ENCODE results near the gene TMBIM4.
"Not testable (repeated sequence)": the region's sequence is repeated elsewhere in the genome, so short reads cannot be mapped to it uniquely, and the experiment has no call there.

The TMBIM4 gene

DNA sequence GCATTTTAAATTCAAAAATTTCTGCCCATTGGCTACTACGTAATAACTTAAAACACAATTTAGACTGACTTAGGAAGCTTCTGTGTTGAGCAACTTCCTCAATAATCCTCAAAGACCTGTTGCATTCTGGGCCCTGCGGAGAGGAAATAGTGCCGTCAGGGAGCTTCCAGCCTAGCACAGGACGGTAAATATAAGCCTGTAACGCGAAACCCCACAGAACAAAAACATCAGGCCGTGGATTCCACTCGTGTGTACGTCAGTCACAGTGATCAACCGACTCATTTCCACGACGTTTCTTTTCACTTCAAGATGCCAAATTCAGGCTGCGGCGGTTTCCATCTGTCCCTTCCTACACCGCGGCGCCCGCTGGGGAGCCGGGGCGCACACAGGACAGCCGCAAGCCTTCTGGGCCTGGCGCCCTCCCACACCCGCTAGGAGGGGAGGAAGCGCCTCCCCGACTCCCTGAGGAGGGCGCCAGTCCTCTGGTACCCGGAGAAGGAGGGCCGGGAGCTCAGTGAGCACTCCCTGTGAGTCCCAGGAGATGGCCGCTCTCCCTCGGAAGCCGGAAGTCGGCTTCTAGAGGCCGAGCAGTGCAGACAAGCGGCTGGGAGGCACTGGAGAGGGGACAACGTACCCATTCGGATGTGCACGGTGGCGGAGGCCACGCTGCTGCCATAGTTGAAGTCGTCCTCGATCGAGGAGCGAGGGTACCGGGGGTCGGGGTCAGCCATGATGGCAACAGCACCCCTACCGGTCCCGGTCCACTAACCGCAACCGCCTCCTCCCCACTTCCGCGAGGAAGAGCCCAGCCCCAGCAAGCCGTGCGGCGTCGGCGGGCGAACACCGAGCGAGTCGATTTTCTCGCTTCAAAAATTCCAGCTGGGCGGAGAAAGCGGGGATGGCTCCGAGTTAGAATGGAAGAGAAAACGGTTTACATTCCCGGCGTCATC, at the start of gene TMBIM4:
Gene TMBIM4 (minus strand): TSS at position 776 of the 950 bp plus-strand sequence. CDS start 45 bp downstream, at position 731.
- peak; percentile 94 for DNase-seq (ENCODE audit: low spot score)

GRCh38 chr12:66217342-66217917, 47.6 kb upstream of the TMBIM4 start:
- no peak for DNase-seq (ENCODE audit: low spot score)

DNA sequence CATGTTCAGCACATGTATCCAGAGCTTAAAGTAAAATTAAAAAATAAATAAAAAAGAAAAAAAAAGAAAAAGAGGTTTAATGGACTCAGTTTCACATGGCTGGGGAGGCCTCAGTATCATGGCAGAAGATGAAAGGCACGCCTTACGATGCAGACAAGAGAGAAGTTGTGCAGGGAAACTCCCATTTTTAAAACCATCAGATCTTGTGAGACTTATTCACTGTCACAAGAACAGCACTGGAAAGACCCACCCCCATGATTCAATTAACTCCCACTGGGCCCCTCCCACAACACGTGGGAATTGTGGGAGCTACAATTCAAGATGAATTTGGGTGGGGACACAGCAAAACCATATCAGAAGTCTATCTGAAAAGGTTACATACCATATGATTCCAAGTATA, 43.2 kb upstream of the TMBIM4 start:
- not testable (repeated sequence) for DNase-seq (ENCODE audit: low spot score)

DNA sequence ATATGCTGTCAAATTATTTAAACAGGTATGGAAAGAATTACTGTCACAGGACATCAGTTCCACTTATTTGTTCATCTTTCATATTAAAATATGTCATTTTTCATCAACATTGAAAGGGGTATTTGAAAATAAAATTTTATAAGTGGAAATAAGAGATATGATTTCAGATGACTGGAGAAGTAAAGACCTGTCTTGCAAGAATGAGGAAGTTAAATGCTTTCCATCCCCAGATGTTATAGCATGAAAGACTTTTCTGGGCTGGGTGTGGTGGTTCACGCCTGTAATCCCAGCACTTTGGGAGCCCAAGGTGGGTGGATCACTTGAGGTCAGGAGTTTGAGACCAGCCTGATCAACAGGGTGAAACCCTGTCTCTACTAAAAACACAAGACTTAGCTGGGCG, 41.8 kb upstream of the TMBIM4 start:
- not testable (repeated sequence) for DNase-seq (ENCODE audit: low spot score)

DNA sequence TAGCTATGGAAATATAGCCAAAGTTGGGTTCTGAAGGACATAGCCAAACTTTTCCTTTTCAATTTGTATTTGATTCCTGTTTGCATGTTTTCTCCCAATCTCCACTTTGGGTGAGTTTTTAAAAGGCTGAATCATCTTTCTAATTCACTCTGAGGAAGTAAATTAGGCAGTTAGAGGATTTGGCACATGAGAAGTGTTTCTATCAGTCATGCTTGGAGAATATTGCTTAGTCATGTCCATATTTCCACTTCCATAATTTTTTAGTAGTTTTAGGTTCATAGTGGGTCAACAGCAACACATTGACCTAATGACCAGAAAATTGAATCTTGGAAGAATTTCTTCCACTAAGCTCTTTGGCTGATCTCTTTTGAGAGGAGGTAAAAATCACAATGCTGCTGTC, 41.0 kb upstream of the TMBIM4 start:
- DNase-seq (ENCODE audit: low spot score): peak; percentile 38

- DNase-seq (ENCODE audit: low spot score): no peak
Observed at GRCh38 chr12:66206141-66206540, 36.3 kb upstream of the TMBIM4 start.

DNA sequence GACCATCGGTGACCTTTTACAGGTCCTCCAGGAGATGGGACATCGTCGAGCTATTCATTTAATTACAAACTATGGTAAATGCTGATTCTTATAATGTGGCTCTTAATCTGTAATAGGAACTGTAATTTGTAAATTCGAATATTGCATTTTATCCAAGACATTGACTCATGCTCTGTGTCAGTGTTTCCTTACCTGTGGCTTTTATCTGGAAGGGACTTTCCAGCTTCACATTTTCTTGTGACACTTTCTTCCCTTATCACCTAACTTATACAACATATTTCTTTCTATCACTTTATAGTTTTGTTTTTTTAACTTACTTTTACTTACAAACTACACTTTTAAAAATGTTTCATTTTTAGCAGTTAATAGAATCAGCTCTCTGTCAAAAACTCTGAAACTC, 34.0 kb upstream of the TMBIM4 start:
- DNase-seq (ENCODE audit: low spot score): no peak

DNA sequence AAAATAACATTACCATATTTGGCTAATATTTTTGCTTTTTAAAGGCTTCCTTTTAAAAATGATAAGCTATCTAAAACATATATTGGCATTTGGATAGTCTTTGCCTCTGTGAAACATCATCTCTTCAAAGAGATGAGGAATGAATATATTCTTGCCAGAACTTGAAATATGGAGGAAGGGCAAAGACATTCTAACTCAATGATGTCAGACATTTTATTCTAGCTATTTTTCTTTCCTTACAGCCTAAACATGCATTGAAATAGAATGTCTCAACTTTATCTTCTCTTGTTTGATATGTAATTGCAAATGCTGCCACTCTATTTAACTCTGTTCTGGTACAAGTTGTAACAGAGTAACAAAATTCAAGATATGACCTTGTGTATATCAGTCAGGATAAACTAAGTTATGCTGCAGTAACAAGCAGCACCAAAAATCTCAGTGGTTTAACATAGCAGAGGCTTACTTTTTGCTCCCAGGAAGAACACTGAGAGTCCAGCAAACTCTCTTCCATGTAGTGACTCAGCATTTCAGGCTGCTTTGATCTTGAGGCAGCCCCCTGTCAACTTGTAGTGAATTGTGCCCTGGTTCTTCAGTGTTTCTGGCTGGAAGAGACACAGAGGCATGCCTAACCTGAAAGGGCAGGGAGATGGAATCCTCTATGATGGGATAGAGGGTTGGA, 30.2 kb upstream of the TMBIM4 start:
- DNase-seq (ENCODE audit: low spot score): no peak

- DNase-seq (ENCODE audit: low spot score): no peak
Observed at GRCh38 chr12:66199141-66199540, 29.3 kb upstream of the TMBIM4 start.

DNA sequence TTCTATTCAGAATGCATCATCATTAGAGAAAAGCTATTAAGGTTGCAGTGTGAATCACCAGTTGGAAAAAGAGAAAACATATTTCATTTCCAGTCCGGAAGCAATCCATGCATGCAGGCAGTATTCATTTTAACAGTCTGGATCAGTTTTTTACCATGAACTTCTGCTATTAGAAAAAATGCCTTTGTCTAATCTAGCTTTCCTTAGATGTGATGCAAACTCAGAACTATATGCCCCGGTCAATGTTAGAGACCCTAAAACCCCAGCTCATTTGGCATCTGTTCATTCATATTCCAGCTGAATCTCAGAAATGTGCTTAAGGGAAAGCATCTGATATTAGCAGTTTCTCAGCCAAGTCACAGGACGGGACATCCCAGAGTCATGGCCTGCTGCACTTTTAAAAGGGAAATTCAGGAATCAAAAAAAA, 27.7 kb upstream of the TMBIM4 start:
- DNase-seq (ENCODE audit: low spot score): peak; percentile 22

DNA sequence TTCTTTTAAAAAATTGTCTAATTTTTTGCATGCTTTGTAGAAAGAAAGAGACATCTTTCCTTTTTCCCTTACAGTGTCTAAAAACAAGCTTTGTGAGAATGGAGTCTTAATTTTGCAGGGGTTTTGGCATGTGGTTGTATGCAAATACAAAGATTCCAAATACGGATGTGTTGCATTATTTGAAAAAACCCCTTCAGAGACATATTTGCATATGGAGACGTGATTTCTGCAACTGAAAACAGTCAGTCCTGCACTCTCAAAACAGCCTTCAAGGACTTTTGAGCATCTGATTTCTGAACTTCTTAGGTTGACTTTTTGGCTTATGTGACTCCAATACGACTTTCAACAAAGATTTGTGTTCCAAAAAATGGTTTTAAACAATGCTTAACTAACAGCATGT, 27.0 kb upstream of the TMBIM4 start:
- DNase-seq (ENCODE audit: low spot score): no peak

DNA sequence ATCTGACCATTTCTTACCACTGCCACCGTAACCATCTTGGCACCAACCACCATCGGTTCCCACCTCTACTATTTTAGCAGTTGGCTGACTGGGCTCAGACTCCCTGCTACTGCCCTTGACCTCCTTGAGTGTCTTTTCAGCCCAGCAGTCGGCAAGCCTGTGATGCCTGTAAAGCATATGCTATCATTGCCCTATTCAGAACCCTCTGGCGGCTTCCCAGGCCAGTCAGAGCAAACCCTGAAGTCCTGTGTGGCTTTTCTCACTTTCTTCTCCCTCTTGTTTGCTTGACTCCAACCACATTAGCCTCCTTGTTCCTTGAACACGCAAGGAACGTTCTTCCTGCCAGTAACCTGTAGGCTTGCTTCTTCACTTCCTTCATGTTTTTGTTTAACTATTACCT, 25.4 kb upstream of the TMBIM4 start:
- no peak for DNase-seq (ENCODE audit: low spot score)

- no peak for DNase-seq (ENCODE audit: low spot score)
Observed at GRCh38 chr12:66194122-66194521, 24.3 kb upstream of the TMBIM4 start.

DNA sequence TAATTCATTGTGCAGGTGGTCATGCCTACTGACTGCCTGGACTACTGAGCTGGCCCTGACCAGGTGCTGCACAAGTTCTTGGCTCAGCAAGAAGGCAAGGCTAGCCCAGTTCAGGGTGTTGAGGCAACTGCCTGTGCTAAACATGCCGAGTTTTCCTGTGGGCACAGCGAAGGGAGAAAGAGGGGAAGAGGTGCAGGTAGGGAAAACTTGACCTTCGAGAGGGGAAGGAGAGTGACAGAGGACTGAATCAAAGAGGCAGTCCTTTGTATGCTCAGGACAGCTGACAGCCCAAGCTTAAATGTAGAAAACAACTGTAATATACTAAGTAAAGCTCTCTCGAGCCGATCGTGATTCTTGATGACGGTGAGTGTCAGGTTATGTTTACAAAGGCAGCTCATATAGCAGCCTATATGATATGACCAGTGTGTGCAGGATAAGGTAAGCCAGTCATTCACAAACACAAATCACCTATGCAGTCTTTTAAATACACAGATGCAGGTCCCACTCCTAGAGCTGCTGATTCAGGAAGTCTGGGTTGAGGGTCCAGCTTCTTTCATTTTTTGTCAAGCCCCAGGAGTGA, 21.8 kb upstream of the TMBIM4 start:
- no peak for DNase-seq (ENCODE audit: low spot score)

DNA sequence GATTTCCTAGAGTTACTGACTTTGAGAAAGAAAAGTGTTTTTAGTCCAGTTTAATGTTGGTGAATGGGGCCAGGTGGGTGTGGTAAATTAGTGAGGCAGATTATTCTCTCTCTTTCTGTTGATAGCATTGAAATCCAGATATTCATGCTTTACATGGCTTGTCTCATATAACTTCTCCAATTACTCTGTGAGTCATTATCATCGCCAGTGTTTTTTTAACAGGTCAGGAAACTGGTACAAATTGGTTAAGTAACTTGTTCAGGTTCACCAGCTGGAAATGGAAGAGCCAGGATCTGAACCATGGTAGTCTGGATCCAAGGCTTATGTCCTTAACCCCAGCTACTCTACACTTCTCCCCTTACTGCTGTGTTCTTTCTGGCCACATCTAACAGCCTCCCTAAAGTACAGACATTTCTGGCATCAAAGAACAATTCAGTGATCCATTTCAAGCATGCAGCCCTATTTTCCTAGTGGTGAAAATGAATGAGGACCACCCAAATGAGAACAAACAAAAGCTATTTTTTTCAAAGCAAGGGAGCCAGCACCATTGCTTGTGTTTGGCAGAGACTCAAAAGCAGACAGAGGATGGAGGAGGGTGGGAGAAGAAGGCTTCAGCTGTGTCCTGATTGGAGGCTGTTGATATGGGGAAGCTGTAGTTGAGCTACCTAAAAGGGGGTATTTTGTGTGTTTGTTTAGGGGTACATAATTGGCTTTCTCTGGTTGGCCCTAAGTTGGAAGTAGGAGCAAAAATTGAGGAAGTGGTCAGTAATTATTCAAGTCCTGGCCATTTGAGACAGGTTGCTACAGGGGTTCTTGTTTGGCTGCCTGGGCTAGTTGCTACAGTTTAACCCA, 20.9 kb upstream of the TMBIM4 start:
- no peak for DNase-seq (ENCODE audit: low spot score)

GRCh38 chr12:66189889-66190288, 20.1 kb upstream of the TMBIM4 start:
- no peak for DNase-seq (ENCODE audit: low spot score)

- DNase-seq (ENCODE audit: low spot score): no peak
Observed at GRCh38 chr12:66189486-66189843, 19.7 kb upstream of the TMBIM4 start.

DNA sequence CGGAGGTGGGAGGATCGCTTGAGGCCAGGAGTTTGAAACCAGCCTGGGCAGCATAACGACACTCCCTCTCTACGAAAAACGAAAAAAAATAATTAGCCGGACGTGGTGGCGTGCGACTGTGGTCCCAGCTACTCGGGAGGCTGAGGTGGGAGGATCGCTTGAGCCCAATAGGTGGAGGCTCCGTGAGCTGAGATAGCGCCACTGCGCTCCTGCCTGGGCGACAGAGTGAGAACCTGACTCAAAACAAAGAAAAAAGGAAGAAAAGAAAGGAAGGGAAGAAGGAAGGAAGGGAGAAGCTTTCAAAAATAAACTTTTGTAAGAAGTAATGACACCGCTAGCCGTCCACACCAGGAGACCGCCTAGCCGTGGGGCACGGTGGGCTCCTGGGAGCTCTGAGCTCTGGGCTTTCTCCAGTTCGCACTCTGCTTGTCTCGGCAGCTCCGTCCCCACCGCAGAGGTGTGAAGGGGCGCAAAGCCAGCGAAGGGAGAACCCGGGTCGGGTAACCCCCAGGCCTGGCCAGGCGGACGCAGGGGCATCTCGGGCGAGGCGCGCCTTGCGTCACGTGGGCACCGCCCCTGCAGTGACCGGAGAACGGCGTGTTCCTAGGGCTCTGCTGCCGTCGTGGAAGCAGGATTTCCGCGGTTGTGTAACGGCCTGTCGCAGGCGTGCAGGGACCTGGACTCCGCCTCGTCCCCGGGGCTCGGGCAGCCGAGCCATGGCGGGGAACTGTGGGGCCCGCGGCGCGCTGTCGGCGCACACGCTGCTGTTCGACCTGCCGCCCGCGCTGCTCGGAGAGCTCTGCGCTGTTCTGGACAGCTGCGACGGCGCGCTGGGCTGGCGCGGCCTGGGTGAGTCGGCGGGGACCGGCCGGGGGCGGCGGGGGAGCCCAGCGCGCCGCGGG, 19.0 kb upstream of the TMBIM4 start, which contains the start of gene IRAK3:
Gene IRAK3 (plus strand): TSS at position 631 of the 902 bp plus-strand sequence. CDS start 86 bp downstream, at position 717.
- peak; percentile 65 for DNase-seq (ENCODE audit: low spot score)

- no peak for DNase-seq (ENCODE audit: low spot score)
Observed at GRCh38 chr12:66187821-66188220, 18.0 kb upstream of the TMBIM4 start.

GRCh38 chr12:66187036-66187435, 17.2 kb upstream of the TMBIM4 start:
- DNase-seq (ENCODE audit: low spot score): no peak
